ENCODE data around the gene CEACAM1.
A peak's percentile ranks its signal among the peaks of the same experiment; 100 is the strongest.
"Not testable (repeated sequence)": the region's sequence is repeated elsewhere in the genome, so short reads cannot be mapped to it uniquely, and the experiment has no call there.

Gene CEACAM1

DNA sequence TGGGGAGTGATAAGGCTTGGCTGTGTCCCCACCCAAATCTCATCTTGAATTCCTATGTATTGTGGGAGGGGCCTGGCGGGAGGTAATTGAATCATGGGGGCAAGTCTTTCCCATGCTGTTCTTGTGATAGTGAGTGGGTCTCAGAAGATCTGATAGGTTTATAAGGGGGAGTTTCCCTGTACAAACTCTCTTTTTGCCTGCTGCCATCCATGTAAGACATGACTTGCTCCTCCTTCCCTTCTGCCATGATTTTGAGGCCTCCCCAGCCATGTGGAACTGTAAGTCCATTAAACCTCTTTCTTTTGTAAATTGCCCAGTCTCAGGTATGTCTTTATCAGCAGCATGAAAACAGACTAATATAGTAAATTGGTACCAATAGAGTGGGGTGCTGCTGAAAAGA is 20.8 kb upstream of the CEACAM1 start:
- DNase-seq: not testable (repeated sequence)

- DNase-seq: no peak
Measured at GRCh38 chr19:42548552-42548951, 20.3 kb upstream of the CEACAM1 start.

DNA sequence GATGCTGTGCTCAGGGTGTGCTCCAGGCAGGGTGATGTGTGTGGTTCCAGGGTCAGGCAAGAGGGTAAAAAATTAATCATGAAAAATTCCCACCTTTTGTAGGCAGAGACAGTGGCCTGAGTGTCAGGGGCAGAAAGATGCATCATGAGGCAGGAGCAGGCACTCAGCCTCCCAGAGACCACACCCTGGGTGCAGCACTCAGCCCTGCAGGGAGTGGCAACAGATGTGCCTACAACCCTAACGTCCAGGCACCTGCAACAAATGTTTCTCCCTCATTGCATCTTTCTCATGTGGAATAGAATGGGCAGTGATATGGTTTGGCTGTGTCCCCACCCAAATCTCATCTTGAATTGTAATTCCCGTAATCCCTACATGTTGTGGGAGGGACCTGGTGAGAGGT is 19.6 kb upstream of the CEACAM1 start:
- no peak for DNase-seq

- DNase-seq: no peak
Measured at GRCh38 chr19:42546831-42547500, 18.7 kb upstream of the CEACAM1 start.

DNA sequence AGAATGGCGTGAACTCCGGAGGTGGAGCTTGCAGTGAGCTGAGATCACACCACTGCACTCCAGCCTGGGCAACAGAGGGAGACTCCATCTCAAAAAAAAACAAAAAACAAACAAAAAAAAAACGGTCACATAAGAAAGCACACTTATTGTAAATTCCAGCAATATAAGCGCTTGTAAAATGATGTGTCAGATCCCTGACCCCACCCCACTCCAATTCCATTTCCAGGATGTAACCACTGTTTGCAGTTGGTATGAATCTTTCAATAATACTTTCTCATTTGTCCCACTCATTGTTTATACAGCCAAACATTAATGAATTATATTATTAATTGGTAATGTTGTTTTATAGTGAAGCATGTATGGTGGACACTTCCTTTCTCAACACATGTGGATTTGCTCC is 15.9 kb upstream of the CEACAM1 start:
- no peak for DNase-seq

GRCh38 chr19:42542791-42543190 is 14.5 kb upstream of the CEACAM1 start:
- DNase-seq: no peak

DNA sequence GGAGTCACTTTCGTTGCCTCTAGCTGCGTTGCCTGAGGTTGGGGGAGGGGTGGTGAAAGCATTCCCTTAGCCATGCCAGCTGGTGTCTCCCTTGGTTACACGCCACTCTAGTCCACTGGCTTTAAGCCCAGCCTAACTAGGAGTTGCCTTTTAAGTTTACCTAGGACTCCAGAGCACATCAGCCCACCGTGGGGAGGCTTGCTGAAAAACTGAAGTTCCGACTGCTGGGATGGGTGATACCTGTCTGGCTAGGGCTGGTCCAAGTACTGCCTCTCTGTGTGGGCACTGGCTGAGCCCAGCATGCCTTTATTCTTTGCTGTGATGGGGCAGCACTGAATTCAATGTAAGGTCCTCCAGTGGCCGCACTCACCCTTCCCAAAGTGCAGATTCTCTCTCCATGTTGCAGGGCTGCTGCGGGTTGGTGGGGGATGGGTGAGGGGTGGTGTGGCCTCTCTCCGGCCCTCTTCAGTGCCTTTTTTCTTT is 11.8 kb upstream of the CEACAM1 start:
- no peak for DNase-seq

GRCh38 chr19:42538841-42539709 is 10.8 kb upstream of the CEACAM1 start:
- DNase-seq: no peak

GRCh38 chr19:42535276-42535675 is 7.0 kb upstream of the CEACAM1 start:
- DNase-seq: not testable (repeated sequence)

DNA sequence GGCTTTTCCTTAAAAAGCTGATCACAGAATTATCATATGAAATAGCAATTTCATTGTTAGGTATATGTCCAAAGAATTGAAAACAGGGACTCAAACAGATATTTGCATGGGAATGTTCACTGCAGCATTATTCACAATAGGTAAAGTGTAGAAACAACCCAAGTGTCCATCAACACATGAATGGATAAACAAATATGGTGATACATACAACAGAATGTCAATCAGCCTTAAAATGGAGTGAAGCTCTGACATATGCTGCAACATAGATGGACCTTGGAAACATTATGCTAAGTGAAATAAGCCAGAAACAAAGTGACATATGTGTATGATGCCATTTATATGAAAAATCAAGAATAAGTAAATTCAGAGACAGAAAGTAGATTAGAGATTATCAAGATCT is 6.1 kb upstream of the CEACAM1 start:
- DNase-seq: no peak

- peak in 7 of 56 donors; percentile 1 to 24 (median 9) for DNase-seq
Measured at GRCh38 chr19:42532891-42533290, 4.6 kb upstream of the CEACAM1 start.

- DNase-seq: no peak
Measured at GRCh38 chr19:42531313-42531712, 3.0 kb upstream of the CEACAM1 start.

DNA sequence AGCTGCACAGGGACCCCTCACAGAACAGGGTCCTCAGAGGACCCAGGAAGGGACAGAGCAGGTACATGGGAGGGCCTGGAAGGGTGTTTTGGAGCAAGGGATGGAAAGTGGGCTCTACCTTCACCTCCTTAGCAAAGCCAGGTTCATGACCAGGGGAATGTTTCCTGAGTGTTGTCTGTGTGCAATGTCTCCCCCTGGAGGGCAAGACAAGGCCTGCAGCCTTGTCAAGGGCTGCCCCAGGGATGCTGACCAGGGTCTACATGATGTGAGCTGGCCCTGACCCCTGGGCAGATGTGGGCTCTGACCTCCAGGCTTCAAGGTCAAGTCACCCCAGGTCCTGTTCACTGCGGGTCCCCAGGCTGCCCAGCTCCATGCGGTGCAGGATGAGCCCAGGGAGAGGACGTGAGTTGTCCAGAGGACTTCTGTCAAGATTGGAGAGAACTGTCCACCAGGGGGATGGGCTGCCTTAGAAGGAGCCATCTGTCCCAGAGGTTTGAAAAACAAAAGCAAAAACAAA is 1.0 kb upstream of the CEACAM1 start:
- peak in 47 of 56 donors; percentile 6 to 76 (median 44) for DNase-seq

DNA sequence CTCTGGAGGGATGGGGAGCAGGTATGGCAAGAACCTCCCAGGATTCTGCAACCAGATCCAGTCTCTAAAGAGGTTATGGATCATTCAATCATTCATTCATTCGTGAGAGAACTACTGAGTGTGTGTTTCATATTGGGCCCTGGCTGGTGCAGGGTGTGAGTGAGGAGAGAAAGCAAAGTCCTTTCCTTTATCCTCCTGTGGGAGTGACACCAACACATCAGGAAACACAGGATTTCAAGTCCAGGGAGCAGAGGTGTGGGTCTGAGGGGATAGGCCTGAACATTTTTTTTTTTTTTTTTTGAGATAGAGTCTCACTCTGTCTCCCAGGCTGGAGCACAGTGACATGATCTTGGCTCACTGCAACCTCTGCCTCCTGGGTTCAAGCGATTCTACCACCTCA is 3.3 kb downstream of the CEACAM1 start:
- DNase-seq: no peak

- DNase-seq: no peak
Measured at GRCh38 chr19:42524250-42524649, 4.0 kb downstream of the CEACAM1 start.

GRCh38 chr19:42522262-42522661 is 6.0 kb downstream of the CEACAM1 start:
- not testable (repeated sequence) for DNase-seq

- DNase-seq: no peak
Measured at GRCh38 chr19:42521346-42522030, 6.8 kb downstream of the CEACAM1 start.

DNA sequence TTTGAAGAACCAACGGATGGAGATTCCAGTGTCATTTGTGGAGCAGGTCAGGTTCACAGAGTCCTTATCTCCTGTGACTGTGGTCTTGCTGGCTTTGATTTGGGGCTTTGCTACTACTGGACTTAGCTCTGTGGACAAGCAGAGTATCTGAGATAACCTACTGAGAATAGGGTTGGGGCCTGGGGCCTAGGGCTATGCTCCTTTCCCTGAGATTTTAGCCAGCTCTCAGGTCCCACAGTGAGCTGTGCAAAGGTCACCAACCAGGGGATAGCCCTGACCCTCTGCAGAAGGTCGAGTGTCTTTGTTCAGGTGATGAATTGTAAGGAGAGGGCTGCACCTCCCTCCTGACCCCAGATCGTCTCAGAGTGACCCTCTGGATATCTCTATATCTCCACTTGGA is 9.2 kb downstream of the CEACAM1 start:
- no peak for DNase-seq

DNA sequence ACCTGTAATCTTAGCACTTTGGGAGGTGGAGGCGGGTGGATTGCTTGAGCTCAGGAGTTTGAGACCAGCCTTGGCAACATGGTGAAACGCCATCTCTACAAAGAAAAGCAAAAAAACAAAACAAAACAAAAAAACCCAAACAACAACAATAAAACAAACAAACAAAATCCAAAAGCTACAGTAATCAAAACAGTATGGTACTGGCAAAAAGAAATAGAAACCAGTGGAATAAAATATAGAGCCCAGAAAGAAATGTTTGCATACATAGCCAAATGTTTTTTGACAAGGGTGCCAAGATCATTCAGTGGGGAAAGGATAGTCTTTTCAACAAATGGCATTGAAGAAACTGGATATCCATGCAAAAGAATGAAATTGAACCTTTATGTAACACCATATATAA is 11.5 kb downstream of the CEACAM1 start:
- DNase-seq: no peak

DNA sequence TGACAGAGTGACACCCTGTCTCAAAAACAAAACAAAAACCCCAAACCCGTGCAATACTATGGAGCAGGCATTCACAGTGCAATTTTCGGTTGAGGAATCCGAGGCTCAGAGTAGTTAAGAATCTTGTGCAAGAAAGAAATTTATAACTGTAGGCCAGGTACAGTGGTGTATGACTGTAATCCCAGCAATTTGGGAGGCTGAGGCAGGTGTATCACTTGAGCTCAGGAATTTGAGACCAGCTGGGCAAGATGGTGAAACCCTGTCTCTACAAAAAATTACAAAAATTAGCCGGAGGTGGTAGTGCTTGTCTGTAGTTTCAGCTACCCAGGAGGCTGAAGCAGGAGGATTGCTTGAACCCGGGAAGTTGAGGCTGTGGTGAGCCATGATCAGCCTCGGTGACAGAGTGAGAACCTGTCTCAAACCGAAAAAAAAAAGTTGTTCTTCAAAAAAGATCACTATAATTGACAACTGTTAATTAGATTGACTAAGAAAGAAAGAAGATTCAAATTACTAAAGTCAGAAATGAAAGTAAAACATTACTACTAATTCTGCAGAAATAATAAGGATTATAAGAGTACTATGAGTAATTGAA is 12.9 kb downstream of the CEACAM1 start:
- DNase-seq: no peak

DNA sequence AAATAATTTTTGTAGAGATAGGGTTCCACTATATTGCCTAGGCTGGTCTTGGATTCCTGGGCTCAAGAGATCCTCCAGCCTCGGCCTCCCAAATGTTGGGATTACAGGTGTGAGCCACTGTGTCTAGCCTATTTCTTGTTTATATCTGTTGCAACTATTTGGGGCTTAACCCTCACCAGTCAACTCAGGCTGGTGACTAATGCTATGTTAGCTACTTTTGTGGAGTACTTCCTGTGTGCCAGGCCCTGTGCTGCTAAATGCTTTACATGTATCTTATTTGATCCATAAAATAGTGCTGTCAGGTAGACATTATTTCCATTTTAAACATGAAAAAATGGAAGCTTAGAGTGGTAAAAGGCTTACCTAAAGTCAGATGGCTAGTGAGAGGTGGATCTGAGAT is 13.8 kb downstream of the CEACAM1 start:
- DNase-seq: no peak

Data from nucleus accumbens (tissue), 56 donors.